IgD-negative memory B cell (primary cell): ENCODE data around the gene SLC25A36. TPM values are rescaled to one million over a fixed set of nuclear protein-coding genes. Genes with fewer than 3 reads are reported as not detected.
"Not testable (repeated sequence)": the region's sequence is repeated elsewhere in the genome, so short reads cannot be mapped to it uniquely, and the experiment has no call there.

Experiments
- H3K27ac Mint-ChIP-seq, 3 donors: one replicate each; pipeline ENCODE4 v1.8.0; 2020 to 2022; ENCODE audit warnings: mild to moderate bottlenecking in 3 of 3, mixed read lengths in 3 of 3, moderate library complexity in 1 of 3
- H3K27me3 Mint-ChIP-seq: one replicate; pipeline ENCODE4 v1.8.0; 2021; ENCODE audit warnings: mixed read lengths
- H3K36me3 Mint-ChIP-seq: one replicate; pipeline ENCODE4 v1.8.0; 2020; ENCODE audit warnings: mild to moderate bottlenecking, mixed read lengths
- H3K4me1 Mint-ChIP-seq, 3 donors: one replicate each; pipeline ENCODE4 v1.8.0; 2020 to 2022; ENCODE audit warnings: mixed read lengths in 3 of 3, mild to moderate bottlenecking in 1 of 3
- H3K4me3 Mint-ChIP-seq, 4 donors: one replicate each; pipeline ENCODE4 v1.8.0; 2020 to 2022; ENCODE audit warnings: mild to moderate bottlenecking in 4 of 4, mixed read lengths in 4 of 4, moderate library complexity in 3 of 4
- H3K9me3 Mint-ChIP-seq, 3 donors: one replicate each; pipeline ENCODE4 v1.8.0; 2020 to 2021; ENCODE audit warnings: mixed read lengths in 3 of 3, mild to moderate bottlenecking in 1 of 3
- polyA plus RNA-seq: library from polyadenylated mRNA; unstranded; fragments of 300-500 nt; fragmentation: Illumina TruSeq; gene quantifications from one replicate; pipeline ENCODE4 v1.2.3, GENCODE V29; 2021

Gene SLC25A36
- polyA plus RNA-seq, 1 donor from 2014 or later, result 49.9 TPM

- Mint-ChIP-seq H3K36me3 (no peaks in the 10 kb centered on the region), H3K9me3 (no peaks in the 10 kb centered on the region), H3K4me3 (no peak overlapping the region), H3K27ac (no peak overlapping the region), H3K27me3 (peaks cover 6% of the 10 kb centered on the region), H3K4me1 (no peaks in the 10 kb centered on the region)
Observed at GRCh38 chr3:140920029-140920428, 21.6 kb upstream of the SLC25A36 start.

- H3K36me3 Mint-ChIP-seq, result no peaks in the 10 kb centered on the region
- peaks cover 7% of the 10 kb centered on the region for H3K27me3 Mint-ChIP-seq
- H3K27ac Mint-ChIP-seq, result no peak overlapping the region
- no peaks in the 10 kb centered on the region for H3K4me1 Mint-ChIP-seq
- no peak overlapping the region for H3K4me3 Mint-ChIP-seq
- H3K9me3 Mint-ChIP-seq, result no peaks in the 10 kb centered on the region
Observed at GRCh38 chr3:140922634-140923033, 19.0 kb upstream of the SLC25A36 start.

- no peak overlapping the region for H3K27ac Mint-ChIP-seq
- H3K9me3 Mint-ChIP-seq, result no peaks in the 10 kb centered on the region
- peaks cover 6% of the 10 kb centered on the region for H3K27me3 Mint-ChIP-seq
- peaks cover 1% of the 10 kb centered on the region for H3K36me3 Mint-ChIP-seq
- H3K4me3 Mint-ChIP-seq, result no peak overlapping the region
- no peaks in the 10 kb centered on the region for H3K4me1 Mint-ChIP-seq
Observed at GRCh38 chr3:140924097-140924873, 17.4 kb upstream of the SLC25A36 start.

GRCh38 chr3:140927279-140928069, 14.2 kb upstream of the SLC25A36 start:
- no peaks in the 10 kb centered on the region for H3K9me3 Mint-ChIP-seq
- H3K27ac Mint-ChIP-seq, result no peak overlapping the region
- peaks cover 1% of the 10 kb centered on the region for H3K36me3 Mint-ChIP-seq
- no peak overlapping the region for H3K4me3 Mint-ChIP-seq
- H3K27me3 Mint-ChIP-seq, result peaks cover 7% of the 10 kb centered on the region
- no peaks in the 10 kb centered on the region for H3K4me1 Mint-ChIP-seq

- no peak overlapping the region for H3K27ac Mint-ChIP-seq
- no peaks in the 10 kb centered on the region for H3K4me1 Mint-ChIP-seq
- H3K36me3 Mint-ChIP-seq, result peaks cover 1% of the 10 kb centered on the region
- peaks cover 11% of the 10 kb centered on the region for H3K27me3 Mint-ChIP-seq
- H3K4me3 Mint-ChIP-seq, result no peak overlapping the region
- no peaks in the 10 kb centered on the region for H3K9me3 Mint-ChIP-seq
Observed at GRCh38 chr3:140929446-140929845, 12.2 kb upstream of the SLC25A36 start.

- H3K27me3 Mint-ChIP-seq, result peaks cover 14% of the 10 kb centered on the region
- no peak overlapping the region for H3K27ac Mint-ChIP-seq
- H3K4me1 Mint-ChIP-seq, result no peaks in the 10 kb centered on the region
- no peak overlapping the region for H3K4me3 Mint-ChIP-seq
- peaks cover 1% of the 10 kb centered on the region for H3K36me3 Mint-ChIP-seq
- H3K9me3 Mint-ChIP-seq, result peaks cover 0 to 4% (median 0%) of the 10 kb centered on the region in 3 donors
Observed at GRCh38 chr3:140931016-140931454, 10.6 kb upstream of the SLC25A36 start.

GRCh38 chr3:140931801-140932200, 9.8 kb upstream of the SLC25A36 start:
- Mint-ChIP-seq H3K36me3 (peaks cover 1% of the 10 kb centered on the region), H3K9me3 (peaks cover 0 to 4% (median 0%) of the 10 kb centered on the region in 3 donors), H3K4me1 (no peaks in the 10 kb centered on the region), H3K27ac (no peak overlapping the region), H3K4me3 (no peak overlapping the region), H3K27me3 (peaks cover 14% of the 10 kb centered on the region)

GRCh38 chr3:140933109-140933508, 8.5 kb upstream of the SLC25A36 start:
- H3K9me3 Mint-ChIP-seq, result peaks cover 0 to 4% (median 0%) of the 10 kb centered on the region in 3 donors
- peaks cover 1% of the 10 kb centered on the region for H3K36me3 Mint-ChIP-seq
- no peak overlapping the region for H3K4me3 Mint-ChIP-seq
- no peaks in the 10 kb centered on the region for H3K4me1 Mint-ChIP-seq
- peaks cover 12% of the 10 kb centered on the region for H3K27me3 Mint-ChIP-seq
- H3K27ac Mint-ChIP-seq, result no peak overlapping the region

GRCh38 chr3:140933552-140933951, 8.1 kb upstream of the SLC25A36 start:
- H3K27ac Mint-ChIP-seq, result no peak overlapping the region
- peaks cover 1% of the 10 kb centered on the region for H3K36me3 Mint-ChIP-seq
- H3K9me3 Mint-ChIP-seq, result peaks cover 0 to 4% (median 0%) of the 10 kb centered on the region in 3 donors
- peaks cover 11% of the 10 kb centered on the region for H3K27me3 Mint-ChIP-seq
- no peaks in the 10 kb centered on the region for H3K4me1 Mint-ChIP-seq
- no peak overlapping the region for H3K4me3 Mint-ChIP-seq

- Mint-ChIP-seq H3K4me1 (peaks cover 15 to 18% (median 18%) of the 10 kb centered on the region in 3 donors), H3K27ac (peak overlapping the region in 2 of 3 donors; percentile 9 to 40), H3K4me3 (peak overlapping the region in 2 of 4 donors; percentile 13 to 50)
- H3K9me3 Mint-ChIP-seq, H3K36me3 Mint-ChIP-seq, H3K27me3 Mint-ChIP-seq: not testable (repeated sequence)
Observed at GRCh38 chr3:140939305-140939704, 2.3 kb upstream of the SLC25A36 start.

- H3K36me3 Mint-ChIP-seq, result no peaks in the 10 kb centered on the region
- no peaks in the 10 kb centered on the region for H3K27me3 Mint-ChIP-seq
- H3K9me3 Mint-ChIP-seq, result no peaks in the 10 kb centered on the region
- peak overlapping the region; percentile 83 to 99 (median 97) for H3K27ac Mint-ChIP-seq
- peaks cover 24 to 28% (median 26%) of the 10 kb centered on the region in 3 donors for H3K4me1 Mint-ChIP-seq
- H3K4me3 Mint-ChIP-seq, result peak overlapping the region; percentile 85 to 98 (median 95)
Observed at GRCh38 chr3:140941090-140941433, 574 bp upstream of the SLC25A36 start.

- H3K27me3 Mint-ChIP-seq, result no peaks in the 10 kb centered on the region
- peak overlapping the region; percentile 83 to 97 (median 96) for H3K27ac Mint-ChIP-seq
- no peaks in the 10 kb centered on the region for H3K9me3 Mint-ChIP-seq
- H3K36me3 Mint-ChIP-seq, result no peaks in the 10 kb centered on the region
- H3K4me3 Mint-ChIP-seq, result peak overlapping the region; percentile 85 to 98 (median 95)
- H3K4me1 Mint-ChIP-seq, result peaks cover 33 to 42% (median 36%) of the 10 kb centered on the region in 3 donors
Observed at GRCh38 chr3:140942221-140943104, 827 bp downstream of the SLC25A36 start.

GRCh38 chr3:140943781-140944552, 2.3 kb downstream of the SLC25A36 start:
- Mint-ChIP-seq H3K27ac (peak overlapping the region in 1 of 3 donors; percentile 83), H3K4me1 (peaks cover 33 to 45% (median 39%) of the 10 kb centered on the region in 3 donors), H3K4me3 (peak overlapping the region in 3 of 4 donors; percentile 85 to 98 (median 97)), H3K9me3 (no peaks in the 10 kb centered on the region), H3K36me3 (peaks cover 2% of the 10 kb centered on the region), H3K27me3 (no peaks in the 10 kb centered on the region)
